Measurements from ENCODE around the gene TFDP2.
"Not testable (repeated sequence)": the region's sequence is repeated elsewhere in the genome, so short reads cannot be mapped to it uniquely, and the experiment has no call there.

The TFDP2 gene

DNA sequence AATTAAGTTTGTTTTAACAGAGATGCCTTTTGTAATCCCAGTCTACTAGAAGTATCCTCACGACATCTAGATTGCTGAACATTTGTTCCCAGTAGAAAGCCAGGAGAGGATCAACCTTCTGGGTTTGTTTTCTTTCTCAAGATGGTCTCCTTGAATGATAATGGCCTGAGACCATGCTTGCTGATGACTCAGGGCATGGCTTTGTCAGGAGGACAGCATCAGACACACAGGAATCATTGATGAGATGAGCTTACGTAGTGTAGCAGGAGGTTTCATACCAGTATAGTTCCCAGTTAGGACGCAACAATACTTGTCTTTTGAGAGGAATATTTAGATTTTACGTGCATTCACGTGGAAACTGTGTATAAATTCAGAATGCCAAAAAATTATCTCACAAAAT lies 234.3 kb downstream of the TFDP2 start:
- no peak for TF ChIP-seq EZH2phosphoT487 (IDR thresholded peaks at IDR 0.05; ENCODE audit: borderline replicate concordance, low read length)
- TF ChIP-seq, protein P1, sequence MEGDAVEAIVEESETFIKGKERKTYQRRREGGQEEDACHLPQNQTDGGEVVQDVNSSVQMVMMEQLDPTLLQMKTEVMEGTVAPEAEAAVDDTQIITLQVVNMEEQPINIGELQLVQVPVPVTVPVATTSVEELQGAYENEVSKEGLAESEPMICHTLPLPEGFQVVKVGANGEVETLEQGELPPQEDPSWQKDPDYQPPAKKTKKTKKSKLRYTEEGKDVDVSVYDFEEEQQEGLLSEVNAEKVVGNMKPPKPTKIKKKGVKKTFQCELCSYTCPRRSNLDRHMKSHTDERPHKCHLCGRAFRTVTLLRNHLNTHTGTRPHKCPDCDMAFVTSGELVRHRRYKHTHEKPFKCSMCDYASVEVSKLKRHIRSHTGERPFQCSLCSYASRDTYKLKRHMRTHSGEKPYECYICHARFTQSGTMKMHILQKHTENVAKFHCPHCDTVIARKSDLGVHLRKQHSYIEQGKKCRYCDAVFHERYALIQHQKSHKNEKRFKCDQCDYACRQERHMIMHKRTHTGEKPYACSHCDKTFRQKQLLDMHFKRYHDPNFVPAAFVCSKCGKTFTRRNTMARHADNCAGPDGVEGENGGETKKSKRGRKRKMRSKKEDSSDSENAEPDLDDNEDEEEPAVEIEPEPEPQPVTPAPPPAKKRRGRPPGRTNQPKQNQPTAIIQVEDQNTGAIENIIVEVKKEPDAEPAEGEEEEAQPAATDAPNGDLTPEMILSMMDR (IDR thresholded peaks at IDR 0.05; ENCODE audit: low read depth, low read length, poor library complexity, severe bottlenecking) = no peak
- Histone ChIP-seq H3F3A (ENCODE audit: control insufficient read depth, insufficient read depth) (peaks cover 9% of the 10 kb centered on the region; the same call in 1 of the 2 replicates), H3K9me2 (replicated peaks; ENCODE audit: control insufficient read depth, low read length) (no peaks in the 10 kb centered on the region), H3K4me1 (ENCODE audit: control insufficient read depth, low read length) (no peaks in the 10 kb centered on the region), H3K4me3 (ENCODE audit: low read length) (no peak overlapping the region), H3K27me3 (ENCODE audit: control insufficient read depth, low read length) (no peaks in the 10 kb centered on the region), H4K20me1 (ENCODE audit: control insufficient read depth, insufficient read depth, low read depth, low read length) (no peaks in the 10 kb centered on the region), H3K79me2 (ENCODE audit: control insufficient read depth, low read length) (peaks cover 24% of the 10 kb centered on the region), H3K36me3 (ENCODE audit: control insufficient read depth, low read length) (peaks cover 88% of the 10 kb centered on the region), H3K9me3 (ENCODE audit: control insufficient read depth, insufficient read depth, low read length) (no peaks in the 10 kb centered on the region), H3K4me2 (ENCODE audit: low read length) (no peak overlapping the region), H3K27ac (ENCODE audit: low read depth, low read length) (no peak overlapping the region)

- Histone ChIP-seq H3K27me3 (ENCODE audit: control insufficient read depth, low read length) (no peaks in the 10 kb centered on the region), H4K20me1 (ENCODE audit: control insufficient read depth, insufficient read depth, low read depth, low read length) (no peaks in the 10 kb centered on the region), H3K27ac (ENCODE audit: low read depth, low read length) (no peak overlapping the region), H3K4me3 (ENCODE audit: low read length) (no peak overlapping the region), H3K79me2 (ENCODE audit: control insufficient read depth, low read length) (peaks cover 27% of the 10 kb centered on the region), H3K4me1 (ENCODE audit: control insufficient read depth, low read length) (no peaks in the 10 kb centered on the region), H3K9me3 (ENCODE audit: control insufficient read depth, insufficient read depth, low read length) (no peaks in the 10 kb centered on the region), H3K9me2 (replicated peaks; ENCODE audit: control insufficient read depth, low read length) (no peaks in the 10 kb centered on the region), H3K4me2 (ENCODE audit: low read length) (no peak overlapping the region), H3K36me3 (ENCODE audit: control insufficient read depth, low read length) (peaks cover 88% of the 10 kb centered on the region), H3F3A (ENCODE audit: control insufficient read depth, insufficient read depth) (peaks cover 9% of the 10 kb centered on the region; the same call in 1 of the 2 replicates)
- TF ChIP-seq EZH2phosphoT487 (IDR thresholded peaks at IDR 0.05; ENCODE audit: borderline replicate concordance, low read length) = no peak
- TF ChIP-seq, protein P1 (IDR thresholded peaks at IDR 0.05; ENCODE audit: low read depth, low read length, poor library complexity, severe bottlenecking) = no peak
Measured at GRCh38 chr3:141914311-141914710, 235.0 kb downstream of the TFDP2 start.

- peaks cover 9% of the 10 kb centered on the region; the same call in 1 of the 2 replicates for H3F3A ChIP-seq (ENCODE audit: control insufficient read depth, insufficient read depth)
- no peaks in the 10 kb centered on the region for H3K27me3 ChIP-seq (ENCODE audit: control insufficient read depth, low read length)
- H3K27ac ChIP-seq (ENCODE audit: low read depth, low read length) = no peak overlapping the region
- H3K9me2 ChIP-seq (replicated peaks; ENCODE audit: control insufficient read depth, low read length) = no peaks in the 10 kb centered on the region
- H3K79me2 ChIP-seq (ENCODE audit: control insufficient read depth, low read length) = peaks cover 32% of the 10 kb centered on the region
- H3K4me3 ChIP-seq (ENCODE audit: low read length) = no peak overlapping the region
- no peaks in the 10 kb centered on the region for H3K9me3 ChIP-seq (ENCODE audit: control insufficient read depth, insufficient read depth, low read length)
- H3K36me3 ChIP-seq (ENCODE audit: control insufficient read depth, low read length) = peaks cover 88% of the 10 kb centered on the region
- H3K4me2 ChIP-seq (ENCODE audit: low read length) = no peak overlapping the region
- H3K4me1 ChIP-seq (ENCODE audit: control insufficient read depth, low read length) = no peaks in the 10 kb centered on the region
- no peak for TF ChIP-seq EZH2phosphoT487 (IDR thresholded peaks at IDR 0.05; ENCODE audit: borderline replicate concordance, low read length)
- TF ChIP-seq, protein P1 (IDR thresholded peaks at IDR 0.05; ENCODE audit: low read depth, low read length, poor library complexity, severe bottlenecking) = peak; percentile 82
- H4K20me1 ChIP-seq (ENCODE audit: control insufficient read depth, insufficient read depth, low read depth, low read length) = no peaks in the 10 kb centered on the region
Measured at GRCh38 chr3:141913150-141913811, 236.1 kb downstream of the TFDP2 start.

- not testable (repeated sequence) for H3K4me3 ChIP-seq (ENCODE audit: low read length); H3K9me3 ChIP-seq (ENCODE audit: control insufficient read depth, insufficient read depth, low read length); H3K27ac ChIP-seq (ENCODE audit: low read depth, low read length); H3K9me2 ChIP-seq (replicated peaks; ENCODE audit: control insufficient read depth, low read length); H3F3A ChIP-seq (ENCODE audit: control insufficient read depth, insufficient read depth); H3K4me2 ChIP-seq (ENCODE audit: low read length); H4K20me1 ChIP-seq (ENCODE audit: control insufficient read depth, insufficient read depth, low read depth, low read length); H3K27me3 ChIP-seq (ENCODE audit: control insufficient read depth, low read length); H3K4me1 ChIP-seq (ENCODE audit: control insufficient read depth, low read length)
- Histone ChIP-seq H3K36me3 (ENCODE audit: control insufficient read depth, low read length) (peaks cover 90% of the 10 kb centered on the region), H3K79me2 (ENCODE audit: control insufficient read depth, low read length) (peaks cover 35% of the 10 kb centered on the region)
Measured at GRCh38 chr3:141909986-141910385, 239.4 kb downstream of the TFDP2 start.

Data from DOHH2 (cell line).